ENCODE data around the gene ATR.

The ATR gene

DNA sequence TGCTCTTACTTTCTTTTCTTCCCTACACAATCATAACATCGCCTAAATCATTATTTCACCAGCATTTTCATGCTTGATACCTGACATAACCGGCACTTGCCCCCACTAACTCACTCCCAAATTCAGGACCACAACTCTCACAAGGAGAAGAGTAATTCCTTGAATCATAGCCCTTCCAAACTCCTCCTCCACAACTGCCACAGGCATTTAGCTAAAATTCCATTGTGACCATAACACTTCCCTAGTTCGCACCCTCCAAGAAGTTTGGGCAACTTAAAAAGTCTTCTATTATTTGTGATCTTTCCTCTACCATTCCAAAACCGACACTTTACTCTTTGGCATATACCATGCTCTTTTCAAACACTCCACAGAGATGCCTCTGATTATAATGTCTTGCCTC, 71.3 kb downstream of the ATR start:
- no peak for DNase-seq

DNA sequence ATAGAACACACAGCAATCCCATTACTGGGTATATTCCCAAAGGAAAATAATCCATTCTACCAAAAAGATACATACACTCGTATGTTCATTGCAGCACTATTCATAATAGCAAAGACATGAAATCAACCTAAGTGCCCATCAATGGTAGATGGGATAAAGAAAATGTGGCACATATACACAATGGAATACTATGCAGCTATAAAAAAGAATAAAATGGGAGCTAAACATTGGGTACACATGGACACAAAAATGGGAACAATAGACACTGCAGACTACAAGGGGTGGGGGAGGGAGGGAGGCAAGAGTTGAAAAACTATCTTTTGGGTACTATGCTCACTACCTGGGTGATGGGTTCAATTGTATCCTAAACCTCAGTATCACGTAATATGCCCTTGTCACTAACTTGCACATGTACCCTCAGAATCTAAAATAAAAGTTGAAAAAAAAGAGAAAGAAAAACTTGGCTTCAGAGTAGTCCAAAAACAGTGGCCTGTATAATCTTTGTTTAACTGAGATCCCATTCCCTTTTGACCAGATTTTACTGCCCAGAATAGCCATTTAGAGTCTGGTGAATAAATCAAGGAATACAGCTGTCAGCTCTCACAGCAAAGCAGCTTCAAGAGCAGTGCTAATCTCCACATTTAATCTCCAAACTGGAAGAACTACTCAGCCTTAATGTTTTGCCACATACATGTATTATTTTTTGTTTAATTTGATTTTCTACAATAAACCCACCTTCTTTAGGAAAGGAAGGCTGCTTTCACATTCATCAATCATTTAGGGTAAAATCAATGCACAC, 76.1 kb downstream of the ATR start:
- DNase-seq, result no peak

DNA sequence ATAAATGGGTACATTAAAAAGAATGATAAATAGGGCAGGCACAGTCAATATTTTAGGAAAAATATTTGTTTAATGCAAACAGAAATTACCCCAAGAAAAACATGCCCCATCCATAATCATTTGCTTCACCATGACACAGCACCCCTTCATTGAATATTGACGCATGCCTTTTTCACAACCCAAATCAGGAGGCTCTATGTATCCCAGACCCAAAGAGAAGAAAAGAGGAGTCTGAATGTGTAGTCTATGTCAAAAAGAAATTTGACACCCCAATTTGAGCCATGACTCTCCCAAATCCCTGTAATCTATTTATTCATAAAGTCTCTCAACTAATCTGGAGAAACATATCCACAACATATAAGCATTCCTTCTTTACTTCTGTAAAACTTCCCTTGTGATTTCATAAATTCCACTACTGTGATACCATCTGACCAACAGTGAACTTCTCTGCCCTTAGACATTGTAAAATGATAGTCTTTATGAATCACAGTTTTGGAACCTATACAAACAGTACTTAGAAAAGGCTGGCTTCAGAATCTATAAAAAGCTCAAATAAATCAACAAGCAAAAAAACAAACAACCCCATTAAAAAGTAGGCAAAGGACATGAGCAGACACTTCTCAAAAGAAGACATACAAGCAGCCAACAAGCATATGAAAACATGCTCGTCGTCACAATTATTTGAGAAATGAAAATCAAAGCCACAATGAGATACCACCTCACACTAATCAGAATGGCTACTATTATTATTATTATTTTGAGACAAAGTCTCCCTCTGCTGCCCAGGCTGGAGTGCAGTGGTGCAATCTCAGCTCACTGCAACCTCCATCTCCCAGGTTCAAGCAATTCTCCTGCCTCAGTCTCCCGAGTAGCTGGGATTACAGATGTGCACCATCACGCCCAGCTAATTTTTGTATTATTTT, 77.3 kb downstream of the ATR start:
- no peak for DNase-seq

DNA sequence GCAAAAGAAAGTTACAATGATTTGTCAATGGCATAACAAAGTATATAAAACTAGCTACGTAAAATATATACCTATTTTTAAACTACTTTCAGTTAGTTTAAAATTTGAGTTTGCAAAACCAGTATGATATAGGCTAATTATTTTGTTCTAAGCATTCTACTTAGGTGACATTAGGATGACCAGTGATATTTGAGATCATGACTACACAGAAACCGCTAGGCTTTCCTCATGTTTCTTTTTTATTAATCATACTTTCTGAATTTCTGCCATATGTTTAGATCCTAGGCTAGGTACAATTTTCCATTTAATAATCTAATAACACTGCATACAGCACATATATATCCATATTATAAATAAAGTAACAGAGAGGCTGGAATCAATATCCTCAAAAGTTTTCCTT, 78.3 kb downstream of the ATR start:
- no peak for DNase-seq

DNA sequence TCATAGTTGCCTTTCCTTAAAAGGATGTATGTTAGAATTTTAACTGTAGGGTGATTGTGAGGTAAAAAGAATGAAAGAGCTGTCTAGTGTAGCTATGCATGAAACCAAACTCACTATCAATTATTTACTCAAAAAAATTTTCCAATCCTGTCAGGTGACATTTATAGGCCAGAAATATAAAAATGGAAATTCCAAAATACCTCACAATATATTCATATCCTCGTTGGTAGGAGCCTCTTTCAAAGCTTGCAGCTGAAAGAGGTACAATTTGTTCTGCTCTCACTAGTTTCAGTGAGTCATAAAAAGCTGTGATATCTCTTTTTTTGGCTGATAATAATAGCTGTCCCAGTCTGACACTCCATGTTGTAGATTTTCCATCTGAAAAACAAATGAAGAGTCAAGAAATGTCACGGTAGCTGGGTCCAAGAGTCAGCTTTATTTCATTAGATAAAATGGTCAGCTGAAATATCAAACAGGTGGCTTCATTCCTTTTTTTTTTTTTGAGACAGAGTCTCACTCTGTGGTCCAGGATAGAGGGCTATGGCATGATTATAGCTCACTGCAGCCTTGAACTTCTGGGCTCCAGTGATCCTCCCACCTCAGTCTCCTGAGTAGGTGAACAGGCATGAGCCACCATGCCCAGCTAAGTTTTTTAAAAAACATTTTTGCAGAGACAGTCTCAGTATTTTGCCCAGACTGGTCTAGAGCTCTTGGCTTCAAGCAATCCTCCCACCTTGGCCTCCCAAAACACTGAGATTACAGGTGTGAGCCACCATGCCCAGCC, 79.9 kb downstream of the ATR start:
- DNase-seq, result no peak

DNA sequence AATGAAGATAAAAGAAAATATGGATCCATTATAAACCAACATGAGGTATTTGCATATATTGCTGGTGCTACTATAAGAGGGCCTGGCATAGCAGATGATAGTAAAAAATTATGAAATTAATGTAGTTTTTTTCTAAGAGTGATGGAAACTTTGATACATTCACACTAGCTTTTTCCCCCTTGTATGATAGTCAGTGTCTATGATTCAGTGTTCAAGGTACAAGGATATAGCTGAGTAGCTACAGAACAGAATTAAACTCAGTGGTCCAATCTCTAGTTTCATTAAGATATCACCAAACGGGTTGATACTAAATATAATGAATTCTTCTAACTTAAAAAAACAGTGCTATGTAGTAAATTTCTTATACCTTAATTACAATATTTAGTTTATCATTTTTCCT, 80.8 kb downstream of the ATR start:
- DNase-seq, result no peak

DNA sequence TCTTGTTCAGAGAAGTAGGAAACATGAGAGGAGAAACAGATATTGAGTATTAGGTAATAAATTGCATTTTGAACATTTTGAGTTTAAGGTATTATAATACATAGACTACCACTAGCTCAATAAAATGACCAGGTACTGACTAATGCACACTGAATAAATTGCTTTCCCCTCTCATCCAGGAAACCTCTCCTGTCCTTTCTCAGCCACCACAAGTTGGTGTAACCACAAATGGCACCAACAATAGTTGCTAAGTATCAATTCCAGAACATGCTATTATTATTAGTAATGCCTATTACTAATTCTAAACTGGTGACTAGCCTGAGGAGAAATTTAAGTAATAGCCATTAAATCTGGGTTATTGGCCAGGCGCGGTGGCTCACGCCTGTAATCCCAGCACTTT, 83.4 kb downstream of the ATR start:
- DNase-seq, result no peak

DNA sequence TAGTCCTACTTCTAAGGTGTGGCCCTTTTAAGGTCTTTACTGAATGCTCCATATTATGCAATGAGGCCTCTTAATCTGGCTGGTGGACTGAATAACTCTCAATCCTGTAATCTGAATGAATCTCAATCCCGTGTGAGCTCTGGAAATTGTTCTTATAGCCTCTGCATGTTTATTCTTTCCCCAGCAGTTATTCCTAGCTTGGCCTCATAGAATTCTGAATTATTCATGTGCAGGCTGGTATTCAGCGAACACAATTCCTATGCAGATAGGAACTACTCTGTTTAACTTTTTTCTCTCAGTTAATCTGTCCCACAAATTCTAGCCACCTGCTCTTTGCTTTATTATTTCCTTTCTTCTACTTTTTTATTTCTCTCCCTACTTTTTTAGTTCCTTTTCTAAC, 86.3 kb downstream of the ATR start:
- no peak for DNase-seq

DNA sequence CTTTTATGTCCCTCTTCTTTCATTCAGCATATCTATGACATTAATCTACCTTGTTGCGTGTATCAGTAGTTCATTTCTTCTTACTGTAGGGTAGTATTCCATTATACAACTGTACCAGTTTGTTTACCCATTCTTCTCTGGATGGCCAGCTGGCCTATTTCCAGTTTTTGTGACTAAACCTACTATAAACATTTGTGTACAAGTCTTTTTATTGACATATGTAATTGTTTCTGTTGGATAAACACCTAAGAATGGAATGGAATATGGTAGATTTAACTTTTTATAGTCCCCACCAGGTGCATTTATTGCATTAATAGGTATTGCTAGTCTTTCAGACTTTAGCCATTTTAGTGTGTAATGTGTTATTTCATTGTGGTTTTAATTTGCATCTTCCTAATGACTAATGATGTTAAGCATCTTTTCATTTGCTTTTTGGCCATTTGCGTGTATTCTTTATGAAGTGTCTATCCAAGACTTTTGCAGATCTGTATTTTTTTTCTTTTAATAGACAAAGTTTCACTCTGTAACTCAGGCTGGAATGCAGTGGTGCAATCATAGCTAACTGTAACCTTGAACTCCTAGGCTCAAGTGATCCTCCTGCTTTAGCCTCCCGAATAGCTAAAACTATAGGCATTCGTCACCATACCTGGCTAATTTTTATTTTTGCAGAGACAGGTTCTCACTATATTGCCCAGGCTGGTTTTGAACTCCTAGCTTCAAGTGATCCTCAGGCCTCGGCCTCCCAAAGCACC, 88.8 kb downstream of the ATR start:
- DNase-seq, result no peak

DNA sequence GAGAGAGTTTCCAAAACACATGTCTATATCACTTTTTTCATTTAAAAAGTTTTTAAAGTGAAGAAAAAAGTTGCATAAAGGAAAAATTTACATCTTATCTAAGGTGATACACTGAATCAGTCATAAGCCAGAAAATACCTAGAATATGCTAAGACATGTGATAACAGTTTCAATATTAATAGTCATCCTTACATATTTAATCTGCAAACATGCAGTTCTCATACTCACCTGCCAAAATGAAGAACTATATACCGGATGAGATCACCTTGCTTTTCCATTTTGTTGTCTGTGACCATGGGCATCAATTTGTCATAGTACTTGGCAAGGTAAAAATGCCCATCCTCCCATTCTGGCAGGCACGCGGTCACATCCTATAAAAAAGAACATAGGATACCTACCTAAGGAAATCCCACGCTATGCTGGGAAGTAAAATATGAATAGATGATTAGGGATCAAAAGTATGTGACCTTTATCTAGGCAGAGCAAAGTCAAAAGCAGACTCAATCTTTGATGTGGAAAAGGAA, 93.6 kb downstream of the ATR start:
- DNase-seq, result no peak

DNA sequence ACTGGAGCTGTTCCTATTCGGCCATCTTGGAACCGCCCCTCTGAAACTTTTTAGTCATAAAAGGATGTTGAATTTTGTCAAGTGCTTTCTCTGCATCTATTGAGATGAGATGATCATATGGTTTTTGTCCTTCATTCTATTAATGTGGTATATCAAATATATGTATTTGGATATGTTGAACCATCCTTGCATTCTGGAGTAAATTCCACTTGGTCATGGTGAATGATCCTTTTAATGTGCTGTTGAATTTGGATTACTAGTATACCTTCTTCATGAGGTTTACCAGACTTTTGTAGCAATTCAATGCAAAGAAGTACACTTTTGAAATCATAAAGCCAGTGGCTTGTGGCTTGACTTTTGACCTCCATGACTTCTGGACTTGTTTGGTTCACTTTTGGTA, 97.3 kb downstream of the ATR start:
- no peak for DNase-seq

DNA sequence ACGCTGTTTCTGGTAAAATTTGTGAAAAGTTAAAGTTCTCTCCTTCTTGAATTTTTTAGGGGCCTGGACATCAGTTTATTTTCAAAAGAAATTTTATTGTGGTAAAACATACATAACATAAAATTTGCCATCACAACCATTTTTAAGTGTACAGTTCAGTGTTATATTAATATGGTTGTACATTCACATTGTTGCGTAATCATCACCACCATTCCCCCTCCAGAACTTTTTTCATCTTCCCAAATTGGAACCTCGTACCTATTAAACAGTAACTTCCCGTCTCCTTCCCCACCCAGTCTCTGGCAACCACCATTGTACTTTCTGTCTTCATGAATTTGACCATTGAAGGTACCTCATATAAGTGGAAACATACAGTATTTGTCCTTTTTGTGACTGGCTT, 107.7 kb downstream of the ATR start:
- DNase-seq, result no peak

DNA sequence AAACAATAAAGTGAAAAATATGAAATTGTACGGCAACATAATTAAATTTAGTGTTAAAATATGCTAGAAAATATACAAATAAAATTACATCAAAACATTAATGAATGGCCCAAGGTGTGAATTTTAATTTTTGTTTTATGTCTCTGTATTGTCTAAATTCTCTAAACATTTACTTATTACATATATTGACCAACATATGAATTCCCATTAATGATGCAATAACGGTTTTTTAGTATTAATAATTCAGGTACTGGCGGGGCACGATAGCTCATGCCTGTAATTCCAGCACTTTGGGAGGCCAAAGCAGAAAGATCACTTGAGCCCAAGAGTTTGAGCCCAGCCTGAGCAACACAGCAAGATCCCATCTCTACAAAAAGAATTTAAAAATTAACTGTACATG, 110.1 kb downstream of the ATR start:
- DNase-seq, result no peak

DNA sequence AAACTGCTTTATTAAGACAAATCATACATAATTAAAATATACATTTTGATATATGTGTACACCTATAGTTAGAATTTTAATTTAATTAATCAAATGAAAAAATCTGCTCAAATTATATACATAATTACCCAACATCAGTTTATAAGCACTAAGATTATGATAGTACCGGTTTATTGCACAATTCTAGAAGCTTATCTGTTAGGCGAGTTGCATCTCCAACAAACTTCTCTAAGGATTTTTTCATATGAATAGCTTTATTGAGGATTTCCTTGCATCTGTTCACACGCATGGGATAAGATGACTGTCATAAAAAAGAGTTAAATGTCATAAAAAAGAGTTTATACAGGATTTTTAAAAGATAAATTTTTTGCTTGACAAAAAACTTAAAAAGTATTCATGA, 110.8 kb downstream of the ATR start:
- DNase-seq, result no peak

DNA sequence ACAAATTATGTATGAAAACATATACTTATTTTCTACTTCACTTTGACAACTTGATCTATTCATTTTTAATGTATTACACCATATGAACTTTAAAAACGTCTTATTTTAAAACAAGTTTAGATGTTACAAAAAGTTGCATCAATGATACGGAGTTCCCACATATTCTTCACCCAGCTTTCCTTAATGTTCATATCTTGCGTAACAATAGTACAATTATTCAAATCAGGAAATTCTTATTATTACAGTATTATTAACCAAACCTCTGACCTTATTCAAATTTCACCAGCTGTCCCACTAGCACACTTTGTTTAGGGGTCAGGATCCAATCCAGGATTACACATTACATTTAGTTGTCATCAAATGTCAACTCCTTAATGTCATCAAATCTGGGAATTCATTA, 117.8 kb downstream of the ATR start:
- DNase-seq, result no peak

DNA sequence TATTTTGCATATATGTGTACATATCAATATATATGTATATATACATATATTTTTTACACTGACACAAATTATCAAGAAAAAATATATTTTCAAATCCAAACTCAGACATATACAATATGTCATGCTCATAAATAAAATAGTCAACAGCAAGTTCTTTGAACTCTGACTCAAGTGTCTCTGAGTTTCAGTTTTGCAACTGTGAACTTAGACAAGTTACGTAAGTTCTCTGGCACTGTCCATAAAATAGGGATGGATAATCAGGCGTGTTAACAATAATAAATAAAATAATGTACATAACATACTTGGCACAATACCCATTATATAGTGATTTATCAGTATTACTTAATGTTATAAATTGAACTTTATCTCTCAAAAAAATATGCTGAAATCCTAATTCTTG, 118.6 kb downstream of the ATR start:
- DNase-seq, result no peak

DNA sequence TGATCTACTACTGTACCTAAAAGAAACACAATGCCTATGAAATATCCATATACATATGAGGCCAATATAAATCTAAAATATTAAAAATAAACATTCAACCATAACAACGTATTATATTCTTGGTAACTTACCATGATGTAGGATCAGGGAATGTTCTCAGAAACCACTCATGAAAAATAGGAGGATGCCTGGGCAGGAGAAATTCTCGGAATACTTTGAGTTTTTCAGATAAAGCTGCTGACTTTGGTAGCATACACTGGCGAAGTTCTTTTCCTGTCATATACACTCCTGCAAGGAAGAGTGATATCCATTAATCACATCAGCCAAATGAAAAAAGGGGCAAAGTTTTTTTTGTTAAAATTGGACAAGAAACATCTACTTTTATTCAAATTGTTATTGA, 119.4 kb downstream of the ATR start:
- DNase-seq, result no peak

DNA sequence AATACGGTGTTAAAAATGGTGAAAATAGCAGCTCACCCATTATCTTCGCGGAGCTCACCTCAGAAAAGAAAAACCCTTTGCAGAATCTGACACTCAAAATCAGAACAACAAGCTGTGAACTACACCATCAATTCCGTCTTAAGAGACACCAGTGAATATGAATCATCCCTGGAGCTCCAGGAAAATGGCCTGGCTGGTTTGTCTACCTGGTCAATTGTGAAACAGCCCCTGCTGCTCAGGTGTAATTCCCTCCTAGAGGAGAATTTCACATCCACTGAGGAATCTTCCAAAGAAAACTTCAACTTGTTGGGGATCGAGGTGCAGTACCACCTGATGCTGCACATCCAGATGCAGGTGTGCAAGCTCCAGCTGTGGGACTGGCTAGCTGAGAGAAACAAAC, 127.7 kb downstream of the ATR start:
- DNase-seq, result no peak

DNA sequence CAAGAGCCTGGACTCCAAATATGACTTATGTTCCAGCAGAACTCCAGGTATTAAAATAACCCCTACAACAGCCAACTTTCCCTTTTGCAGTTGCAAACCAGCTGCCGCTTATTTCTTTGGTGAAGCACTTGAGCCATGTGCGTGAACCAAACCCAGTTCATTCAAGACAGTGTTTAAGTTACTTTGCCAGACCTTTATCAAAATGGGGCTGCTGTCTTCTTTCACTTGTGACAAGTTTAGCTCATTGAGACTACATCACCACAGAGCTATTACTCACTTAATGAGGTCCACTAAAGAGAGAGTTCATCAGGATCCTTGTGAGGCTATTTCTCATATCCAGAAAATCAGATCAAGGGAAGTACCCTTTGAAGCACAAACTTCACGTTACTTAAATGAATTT, 128.3 kb downstream of the ATR start:
- no peak for DNase-seq

DNA sequence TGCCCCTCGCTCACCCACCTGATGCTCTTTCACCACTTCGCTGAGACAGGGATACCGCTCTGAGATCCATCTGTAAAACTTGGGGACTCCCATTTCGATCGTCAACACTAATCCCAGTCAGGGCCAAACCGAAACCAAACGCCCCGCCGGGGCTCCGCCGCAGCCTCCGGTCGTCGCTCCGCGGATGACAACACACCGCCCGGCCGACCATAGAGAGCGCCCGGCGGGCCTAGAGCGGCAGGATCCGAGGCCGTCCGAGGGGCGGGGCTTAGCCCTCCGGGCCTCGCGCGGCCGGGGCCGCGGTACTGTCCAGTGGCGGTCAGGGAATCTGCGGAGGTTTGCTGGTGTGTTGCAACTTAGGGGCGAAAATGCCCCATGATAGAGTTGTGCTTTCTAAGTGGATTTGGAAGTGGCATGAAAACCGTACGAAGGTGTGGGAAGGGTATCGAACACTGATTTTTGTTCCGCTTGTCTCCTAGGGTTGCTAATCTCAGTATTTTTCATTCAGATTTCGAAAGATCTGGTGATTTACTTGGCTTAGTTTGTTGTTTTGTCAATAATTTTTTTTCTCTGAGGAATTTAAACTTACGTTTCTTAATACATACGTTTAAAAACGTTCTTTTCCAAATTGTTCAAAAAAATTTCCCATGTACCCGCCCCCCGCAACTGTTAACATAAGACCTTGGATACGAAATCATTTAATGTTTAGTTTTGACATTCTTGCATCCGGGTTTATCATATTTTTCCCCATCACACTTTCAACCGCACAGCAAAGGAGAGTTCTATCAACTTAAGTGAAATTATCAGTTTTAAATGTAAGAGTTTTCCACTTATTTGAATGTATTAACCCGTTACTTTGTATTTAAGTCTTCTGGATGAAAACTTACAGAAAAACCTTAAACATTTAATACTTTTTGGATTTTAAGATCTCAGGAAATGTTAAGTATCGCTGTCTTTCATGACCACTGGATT, 130.4 kb downstream of the ATR start, which contains the start of gene XRN1:
TSS of gene XRN1 (minus strand) at position 186 of the 972 bp plus-strand sequence. CDS start at position 93, 93 bp downstream.
- peak; percentile 97 for DNase-seq

DNA sequence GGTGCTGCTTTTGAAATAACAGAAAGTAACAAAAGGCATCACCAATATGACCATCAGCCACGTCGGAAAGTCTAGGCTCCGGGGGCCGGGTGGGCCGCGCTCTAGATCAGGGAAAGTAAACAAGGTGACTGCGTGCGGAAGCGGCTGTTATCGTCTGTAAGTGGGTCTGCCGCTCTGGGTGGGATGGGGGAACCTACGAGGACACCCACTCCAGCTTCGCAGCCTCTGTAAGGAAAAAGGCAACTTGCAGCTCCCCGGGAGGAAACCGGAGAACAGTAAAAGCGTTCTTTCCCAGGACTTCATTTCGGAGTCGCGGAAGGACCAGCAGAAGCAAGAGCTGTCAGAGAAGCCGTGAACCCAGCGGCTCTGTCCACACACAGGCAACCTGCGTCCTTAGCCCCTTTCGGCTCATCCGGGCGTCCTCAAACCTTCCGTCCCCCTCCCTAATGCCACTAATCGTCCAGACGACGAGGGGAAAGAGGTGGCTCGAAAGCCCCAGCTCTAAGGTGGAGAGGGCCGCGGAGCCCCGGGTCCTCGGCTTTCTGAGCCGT, 131.2 kb downstream of the ATR start:
- DNase-seq, result no peak

All from right hindlimb (tissue), 1 donor.